HTERT RPE-1 (cell line): ENCODE results near the gene PHLPP1.

ENCODE experiments used
- in situ Hi-C: fragments of 300-500 bp; cut with MboI; formaldehyde crosslinking; loops from 4 replicates; pipeline ENCODE4 v1.14.3; 2020; ENCODE audit warnings: low sequenced_read_pairs

The PHLPP1 gene

DNA sequence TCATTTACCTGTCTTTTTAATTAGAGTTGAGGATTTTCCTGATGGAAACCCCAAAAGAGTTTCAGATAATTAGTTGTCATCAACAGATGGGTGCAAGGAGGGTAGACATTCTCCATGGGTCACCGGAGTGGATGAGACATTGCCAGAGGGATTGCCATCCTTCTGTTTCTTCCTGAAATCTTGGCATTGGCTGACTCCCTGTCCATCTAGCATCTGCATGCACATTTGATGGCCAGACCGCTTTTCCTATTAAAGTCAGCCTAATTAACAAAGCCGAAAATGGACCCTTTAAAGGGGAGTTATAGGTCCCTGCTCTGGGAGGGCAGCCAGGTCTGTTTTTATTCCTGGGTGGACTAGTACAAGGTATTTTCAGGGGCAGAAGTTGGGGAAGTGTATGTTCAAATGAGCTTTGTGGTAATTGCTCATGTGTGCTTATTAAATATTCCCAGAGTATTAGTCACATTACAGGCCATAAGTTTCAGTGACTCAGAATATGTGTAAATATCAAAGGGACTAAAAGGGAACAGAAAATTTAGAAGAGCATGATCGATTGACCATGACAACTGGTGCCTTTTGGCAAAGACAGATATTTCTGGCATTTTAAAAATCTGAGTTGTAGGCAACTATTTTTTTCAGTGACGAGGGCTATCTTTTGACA lies 209.8 kb downstream of the PHLPP1 start:
- in situ Hi-C loops = no loop called here

DNA sequence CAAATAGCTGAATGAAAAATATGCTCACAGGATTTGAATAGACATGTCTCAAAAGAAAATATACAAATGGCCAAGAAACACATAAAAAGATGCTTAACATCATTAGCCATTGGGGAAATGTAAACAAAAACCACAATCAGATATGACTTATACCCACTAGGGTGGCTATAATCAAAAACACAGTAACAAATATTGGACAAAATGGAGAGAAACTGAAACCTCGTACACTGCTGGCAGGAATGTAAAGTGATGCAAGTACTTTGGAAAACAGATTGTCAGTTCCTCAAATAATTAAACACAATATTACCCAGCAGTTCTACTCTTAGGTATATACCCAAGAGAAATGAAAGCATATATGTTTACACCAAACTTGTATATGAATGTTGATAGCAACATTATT lies 213.0 kb downstream of the PHLPP1 start:
- in situ Hi-C loops = no loop called here

DNA sequence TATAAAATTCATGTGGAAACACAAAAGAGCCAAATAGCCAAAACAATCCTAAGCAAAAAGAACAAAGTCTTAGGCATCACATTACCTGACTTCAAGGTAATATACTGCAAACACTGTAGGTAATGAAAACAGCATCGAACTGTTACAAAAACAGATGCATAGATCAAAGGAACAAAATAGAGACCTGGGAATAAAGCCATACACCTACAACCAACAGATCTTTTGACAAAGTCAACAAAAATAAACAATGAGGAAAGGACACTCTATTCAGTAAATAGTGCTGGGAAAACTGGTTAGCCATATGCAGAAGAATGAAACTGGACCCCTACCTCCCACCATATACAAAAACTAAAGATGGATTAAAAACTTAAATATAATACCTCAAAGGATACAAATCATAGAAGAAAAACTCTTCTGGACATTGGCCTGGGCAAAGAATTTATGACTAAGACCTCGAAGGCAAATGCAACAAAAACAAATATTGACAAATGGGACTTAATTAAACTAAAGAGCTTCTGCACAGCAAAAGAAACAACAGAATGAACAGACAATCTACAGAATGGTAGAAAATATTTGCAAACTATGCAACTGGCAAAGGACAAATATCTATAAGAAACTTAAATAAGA lies 218.0 kb downstream of the PHLPP1 start:
- in situ Hi-C loops = no loop called here

DNA sequence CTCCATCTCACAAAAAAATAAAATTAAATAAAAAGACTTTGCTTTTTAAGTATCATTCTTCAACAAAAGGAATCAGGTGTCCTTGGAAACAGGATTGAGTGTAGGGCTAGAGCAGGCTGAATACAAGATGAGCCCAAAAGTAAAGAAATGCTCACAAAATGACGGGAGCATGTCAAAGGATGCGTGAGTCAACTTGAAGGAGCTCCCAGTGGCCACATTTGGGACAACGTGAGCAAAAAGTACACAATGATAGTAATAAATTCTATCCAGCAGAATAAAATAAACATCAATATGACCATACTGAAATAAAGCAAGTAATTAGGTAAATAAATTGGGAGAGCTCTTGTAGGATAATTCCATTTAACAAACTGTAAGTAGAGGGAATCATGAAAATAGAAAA lies 220.7 kb downstream of the PHLPP1 start:
- in situ Hi-C loops = no loop called here

DNA sequence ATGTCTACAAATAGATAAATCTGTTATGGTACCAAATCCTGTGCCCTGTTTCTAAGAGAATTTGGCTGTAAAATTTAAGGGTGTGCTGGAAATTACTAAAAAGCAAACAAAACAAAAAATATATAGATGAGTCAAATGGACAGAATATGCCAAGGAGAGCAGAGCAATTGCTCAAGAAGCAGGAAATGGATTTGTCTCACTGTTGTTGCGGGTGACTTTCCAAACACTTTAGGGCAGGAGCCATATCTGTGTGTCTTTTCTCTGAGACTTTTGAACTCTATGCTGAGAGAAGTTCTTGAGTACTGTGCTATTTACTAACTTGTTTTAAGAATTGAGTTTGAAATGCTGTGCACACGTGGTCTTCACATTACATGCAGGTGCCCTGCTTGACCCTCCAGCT lies 221.7 kb downstream of the PHLPP1 start:
- in situ Hi-C loops = no loop called here

DNA sequence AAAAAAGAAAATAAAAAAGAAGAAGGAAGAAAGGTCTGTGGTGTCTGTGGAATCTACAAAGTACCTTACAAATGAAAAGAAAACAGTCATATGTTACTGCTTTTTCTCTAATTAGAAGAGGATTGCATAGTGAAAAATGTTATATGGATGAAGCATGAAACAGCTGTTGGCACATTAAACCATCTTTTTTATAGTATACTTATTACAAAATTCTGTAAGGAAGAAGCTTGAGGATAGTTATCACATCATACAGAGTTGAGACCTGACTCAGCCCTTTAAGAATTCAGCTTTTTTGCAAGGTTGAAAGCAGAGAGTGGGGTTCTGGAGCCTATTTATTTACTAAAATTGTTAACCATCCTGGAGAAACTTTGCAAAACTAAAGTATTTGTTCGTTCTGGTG lies 222.7 kb downstream of the PHLPP1 start:
- in situ Hi-C loops = no loop called here

DNA sequence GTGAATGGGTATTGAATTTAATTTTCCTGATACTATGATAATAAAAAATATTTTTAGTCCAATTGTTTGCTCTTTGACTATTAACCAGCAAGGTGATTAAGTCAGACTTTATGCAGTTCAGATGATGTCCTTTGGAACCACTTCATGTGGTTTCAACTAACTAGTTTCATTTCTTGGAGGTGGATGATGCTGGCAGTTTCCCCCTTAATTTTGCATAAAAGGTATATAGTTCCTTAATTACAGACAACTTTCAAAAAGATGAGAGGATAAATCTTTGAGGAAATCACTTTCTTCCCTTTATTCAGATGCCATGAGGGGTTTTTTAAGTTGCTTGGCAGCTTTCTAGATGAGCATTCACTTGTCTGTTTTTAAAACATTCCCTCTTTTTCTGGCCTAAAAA lies 223.1 kb downstream of the PHLPP1 start:
- in situ Hi-C loops = no loop called here

DNA sequence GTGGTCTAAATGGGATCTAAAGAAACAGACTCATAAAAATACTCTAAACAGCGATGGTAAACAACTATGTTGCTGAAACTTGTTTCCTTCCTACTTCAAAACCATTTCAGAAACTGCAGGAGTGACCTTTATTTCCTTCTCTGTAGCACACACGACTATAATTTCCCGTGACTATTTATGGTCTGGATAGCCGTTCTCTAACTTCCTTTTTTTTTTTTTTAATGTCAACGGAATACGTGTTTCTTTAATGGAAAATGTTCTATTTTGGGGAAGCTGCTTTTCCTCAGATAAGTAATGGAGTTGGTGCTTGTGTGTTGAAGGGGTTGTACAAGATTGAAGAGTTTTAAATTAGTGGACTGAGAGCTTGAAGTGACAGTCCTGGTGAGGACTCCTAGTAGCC lies 224.1 kb downstream of the PHLPP1 start:
- in situ Hi-C loops = no loop called here

DNA sequence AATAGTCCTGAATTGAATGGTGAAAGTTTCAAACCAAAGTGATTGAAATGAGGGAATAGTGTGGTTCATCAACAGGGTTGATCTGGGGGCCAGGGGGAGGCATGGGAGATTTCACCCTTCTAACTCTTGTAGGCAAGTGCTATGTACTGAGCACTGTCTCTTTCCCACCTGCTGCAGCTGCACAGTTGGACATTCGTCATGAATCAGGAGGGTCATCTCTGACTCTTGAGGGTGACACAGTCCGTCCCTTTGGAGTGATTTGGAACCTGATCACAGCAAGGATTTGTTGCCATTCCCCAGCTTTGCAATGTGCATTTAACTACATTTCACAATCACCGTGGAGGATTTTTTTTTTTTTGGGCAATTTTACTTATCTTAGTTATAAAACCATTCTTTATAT lies 224.6 kb downstream of the PHLPP1 start:
- in situ Hi-C loops = no loop called here

DNA sequence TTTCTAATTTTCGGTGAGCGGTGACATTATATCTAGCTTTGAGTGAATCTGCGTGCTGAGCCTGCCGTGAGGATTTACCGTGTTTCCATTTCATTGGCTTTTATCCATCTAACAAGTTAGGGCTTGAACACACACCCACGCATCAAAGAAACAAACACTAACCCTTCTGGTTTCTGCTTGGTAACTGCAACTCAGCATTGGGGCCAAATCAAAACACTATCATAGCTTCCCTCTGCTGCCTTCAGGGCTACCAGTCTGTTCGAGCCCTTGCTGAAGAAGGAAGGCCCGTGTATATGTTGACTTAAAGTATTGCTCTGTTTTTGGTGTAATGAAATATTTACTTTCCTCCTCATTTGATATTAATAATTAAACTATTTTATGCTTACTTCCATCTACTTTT lies 227.2 kb downstream of the PHLPP1 start:
- in situ Hi-C loops = no loop called here

DNA sequence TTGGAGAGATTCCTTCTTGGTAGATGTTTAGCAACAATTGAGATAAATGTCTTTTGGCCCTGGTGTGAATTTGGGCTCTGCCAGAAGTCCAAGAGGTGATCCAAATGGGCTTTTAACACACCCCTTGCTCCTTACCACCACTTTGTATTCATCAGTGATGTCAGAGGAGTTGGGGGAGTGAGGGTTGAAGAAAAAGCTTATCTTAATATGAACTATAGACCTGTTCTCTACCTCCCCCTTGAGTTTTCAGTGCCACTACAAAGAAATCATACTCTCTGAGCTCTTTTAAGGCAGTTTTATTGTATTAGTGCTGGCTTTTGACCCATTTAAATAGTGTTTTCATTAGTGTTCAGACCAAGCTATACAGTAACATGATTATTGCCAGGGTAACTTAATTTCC lies 229.1 kb downstream of the PHLPP1 start:
- in situ Hi-C loops = no loop called here

DNA sequence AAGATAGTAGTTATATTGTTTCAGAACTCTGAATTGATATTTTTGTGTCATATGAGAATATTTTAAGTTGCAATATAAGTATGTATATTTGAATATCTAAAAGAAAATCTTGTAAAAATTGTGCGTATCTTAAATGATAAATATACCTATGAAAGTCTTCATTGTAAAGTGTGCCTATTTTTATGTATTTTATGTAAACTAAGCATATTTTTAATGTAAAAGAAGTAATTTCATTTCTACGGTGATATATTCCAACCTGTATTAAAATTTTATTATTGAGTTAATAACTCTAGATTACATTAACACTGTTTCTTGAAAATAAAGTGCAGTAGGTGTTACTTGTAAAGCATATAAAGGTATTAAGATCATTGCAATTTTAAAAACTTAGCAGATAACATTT lies 233.4 kb downstream of the PHLPP1 start:
- in situ Hi-C loops = no loop called here

DNA sequence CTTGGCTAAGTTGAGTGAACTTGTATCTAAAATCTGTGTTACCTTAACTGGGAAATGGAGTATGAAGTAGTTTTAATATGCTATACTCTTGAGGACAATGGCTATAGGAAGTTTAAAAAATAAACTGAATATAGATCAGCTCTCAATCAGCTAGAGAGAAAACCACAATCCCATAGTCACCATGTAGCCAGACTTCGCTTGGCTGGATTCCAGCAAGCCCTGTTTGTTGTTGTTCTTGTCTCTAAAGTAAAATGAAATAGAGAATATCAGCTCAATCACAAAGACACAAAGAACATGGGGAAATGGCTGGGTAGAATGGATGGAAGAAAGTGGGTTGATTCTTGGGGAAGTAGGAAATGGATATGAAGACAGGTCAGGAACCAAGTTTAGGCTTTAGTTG lies 234.9 kb downstream of the PHLPP1 start:
- in situ Hi-C loops = no loop called here

DNA sequence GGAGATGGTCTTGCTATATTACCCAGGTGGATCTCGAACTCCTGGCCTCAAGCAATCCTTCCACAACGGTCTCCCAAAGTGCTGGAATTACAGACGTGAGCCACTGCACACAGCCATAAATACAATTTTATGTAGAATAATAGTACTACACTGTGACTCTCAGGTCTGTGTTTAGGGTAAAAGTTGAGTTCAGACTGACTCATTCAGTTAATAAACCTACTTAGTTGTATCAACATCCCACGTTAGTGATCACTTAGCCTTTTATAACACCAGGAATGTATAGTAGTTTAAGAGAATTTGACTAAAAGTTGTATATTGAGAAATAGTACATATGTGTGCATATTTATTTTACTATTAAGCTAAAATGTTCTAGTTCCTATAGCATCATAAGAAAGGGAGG lies 237.5 kb downstream of the PHLPP1 start:
- in situ Hi-C loops = no loop called here

DNA sequence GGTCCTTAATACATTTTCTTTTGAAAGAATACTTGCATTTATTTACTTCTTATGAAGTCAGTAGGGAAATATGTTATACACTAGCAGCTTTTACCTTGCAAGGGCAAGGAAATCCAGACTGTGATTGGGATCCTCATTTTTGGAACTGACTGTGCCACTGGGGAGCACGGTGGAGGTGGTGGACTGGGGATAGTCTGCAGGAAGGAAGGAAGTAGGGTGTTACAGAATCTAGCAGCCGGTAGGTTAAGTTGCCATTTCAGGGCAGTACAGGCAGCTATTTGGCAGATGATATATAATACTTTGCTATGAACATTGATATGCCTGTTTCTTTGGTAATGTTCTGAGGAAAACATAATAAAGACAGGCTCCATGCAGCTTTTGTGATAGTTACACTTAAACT lies 238.3 kb downstream of the PHLPP1 start:
- in situ Hi-C loops = no loop called here

DNA sequence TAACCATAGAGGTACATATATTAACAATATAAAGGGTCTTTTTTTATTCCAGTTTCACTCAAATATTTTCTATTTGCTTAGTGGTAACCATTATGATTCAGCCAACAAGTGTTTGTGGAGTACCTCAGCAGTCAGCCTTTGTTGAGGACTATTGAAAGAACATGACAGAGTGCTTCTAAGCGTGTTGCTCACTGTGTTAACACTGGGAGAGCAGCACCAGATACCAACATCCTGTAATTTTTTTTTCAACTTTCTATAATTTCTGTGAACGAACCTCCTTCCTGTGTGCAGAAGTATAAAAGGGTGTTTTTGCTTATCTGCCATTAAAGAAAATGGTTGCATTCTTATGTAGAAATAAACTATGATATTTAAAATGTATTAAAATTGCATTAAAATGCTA lies 239.0 kb downstream of the PHLPP1 start:
- in situ Hi-C loops = no loop called here

DNA sequence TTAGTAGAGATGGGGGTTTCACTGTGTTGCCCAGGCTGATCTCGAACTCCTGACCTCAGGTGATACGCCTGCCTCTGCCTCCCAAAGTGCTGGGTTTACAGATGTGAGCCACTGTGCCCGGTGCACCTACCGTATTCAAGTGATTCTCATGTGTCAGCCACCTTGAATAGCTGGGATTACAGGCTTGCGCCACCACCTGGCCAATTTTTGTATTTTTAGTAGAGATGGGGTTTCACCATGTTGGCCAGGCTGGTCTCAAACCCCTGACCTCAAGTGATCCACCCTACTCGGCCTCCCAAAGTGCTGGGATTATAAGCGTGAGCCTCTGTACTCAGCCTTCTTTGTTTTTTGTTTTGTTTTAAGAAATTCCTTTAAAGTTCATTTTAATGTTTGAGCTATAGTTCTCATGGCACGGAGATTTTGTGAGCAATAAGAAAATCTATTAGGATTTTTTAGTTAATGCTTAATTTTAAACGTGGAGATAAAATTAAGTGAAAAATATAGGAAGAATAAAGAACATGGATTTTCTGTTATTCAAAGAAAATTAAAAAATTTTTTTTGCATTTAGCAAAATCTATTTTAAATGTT lies 242.6 kb downstream of the PHLPP1 start:
- in situ Hi-C loops = no loop called here

DNA sequence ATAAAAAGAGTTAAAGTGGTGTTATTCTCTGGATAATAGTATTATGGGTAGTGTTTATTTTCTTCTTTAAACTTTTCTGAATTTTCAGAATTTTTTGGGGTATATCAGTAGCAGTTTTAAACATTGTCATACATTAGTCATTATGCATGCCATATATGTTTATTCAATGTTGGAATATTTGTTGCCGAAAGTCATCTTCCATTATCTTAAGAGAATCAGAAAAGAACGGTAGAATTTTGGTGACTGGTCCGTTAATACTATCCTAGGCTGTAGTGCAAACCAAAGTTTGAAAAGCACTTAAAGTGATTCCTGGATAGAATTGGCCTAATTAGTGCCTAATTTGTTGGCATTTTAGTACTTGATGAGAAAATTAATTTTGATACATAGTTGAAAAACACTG lies 244.1 kb downstream of the PHLPP1 start:
- in situ Hi-C loops = no loop called here

DNA sequence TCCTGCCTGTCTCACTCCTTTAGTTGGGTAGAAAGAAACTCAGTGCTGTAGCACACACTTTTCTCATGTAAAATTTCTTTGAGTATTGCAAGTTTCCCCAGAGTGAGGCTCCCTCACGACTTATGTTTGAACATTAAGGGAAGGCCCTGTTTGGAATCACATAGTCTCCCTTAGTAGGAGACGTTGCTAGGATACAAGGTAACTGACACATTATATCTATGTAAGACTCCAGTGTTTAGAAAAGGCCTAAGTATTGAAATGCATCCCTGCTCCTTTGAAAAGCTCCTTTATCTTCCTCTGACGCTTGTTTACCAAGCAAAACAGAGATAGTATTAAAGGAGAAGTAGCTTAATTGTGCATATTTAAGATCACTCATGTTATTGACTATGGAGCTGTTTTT lies 248.2 kb downstream of the PHLPP1 start:
- in situ Hi-C loops = no loop called here

DNA sequence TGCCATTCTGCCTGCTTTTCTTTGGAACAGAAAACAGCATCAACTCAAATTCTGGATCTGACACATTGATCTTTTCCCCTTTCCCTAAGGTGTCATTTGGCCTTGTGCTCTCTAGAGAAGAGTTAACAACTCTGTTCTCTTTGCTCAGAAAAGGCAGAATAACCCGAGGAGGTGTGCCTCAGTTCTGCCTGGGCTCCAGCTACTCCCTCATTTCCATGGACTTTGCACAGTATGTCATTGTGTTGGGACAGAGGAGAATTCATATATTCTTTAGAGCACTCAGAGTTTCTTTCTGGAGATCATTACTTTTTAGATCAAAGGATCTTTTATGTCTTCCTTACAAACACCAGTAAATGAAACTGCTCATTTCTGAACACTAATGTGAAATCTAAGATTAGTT lies 249.1 kb downstream of the PHLPP1 start:
- in situ Hi-C loops = no loop called here

DNA sequence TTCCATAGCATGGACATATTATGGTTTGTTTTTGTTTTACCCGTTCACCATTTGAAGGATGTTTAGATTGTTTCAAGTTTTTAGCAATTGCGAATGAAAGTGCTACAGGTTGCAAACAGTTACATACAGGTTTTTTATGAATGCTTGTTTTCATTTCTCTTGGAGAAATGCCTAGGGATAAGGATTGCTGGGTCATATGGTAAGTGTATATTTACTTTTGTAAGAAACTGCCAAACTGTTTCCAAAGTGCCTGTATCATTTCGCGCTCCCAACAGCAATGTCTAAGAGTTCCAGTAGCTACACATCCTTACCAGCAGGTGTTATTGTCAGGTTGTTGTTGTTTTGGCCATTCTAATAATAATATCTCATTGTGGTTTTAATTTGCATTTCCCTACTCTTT lies 251.7 kb downstream of the PHLPP1 start:
- in situ Hi-C loops = no loop called here

DNA sequence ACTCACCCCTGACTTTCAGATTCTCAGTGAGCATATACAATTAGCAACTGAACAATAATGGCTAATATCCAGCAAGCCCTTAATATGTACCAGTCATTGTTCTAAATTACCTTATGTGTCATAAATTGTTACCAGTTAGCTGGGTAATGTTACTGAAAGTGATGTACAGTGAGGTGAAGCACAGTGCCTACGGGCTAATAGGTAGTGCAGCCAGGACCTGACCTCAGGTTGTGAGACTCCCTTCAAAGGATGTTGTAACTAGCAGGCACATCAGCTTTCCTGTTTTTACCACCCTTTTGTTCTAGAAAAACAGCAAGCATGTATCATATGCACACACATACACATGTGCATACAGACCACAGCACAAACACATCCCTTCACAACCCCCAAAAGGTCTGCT lies 258.3 kb downstream of the PHLPP1 start:
- in situ Hi-C loops = no loop called here

DNA sequence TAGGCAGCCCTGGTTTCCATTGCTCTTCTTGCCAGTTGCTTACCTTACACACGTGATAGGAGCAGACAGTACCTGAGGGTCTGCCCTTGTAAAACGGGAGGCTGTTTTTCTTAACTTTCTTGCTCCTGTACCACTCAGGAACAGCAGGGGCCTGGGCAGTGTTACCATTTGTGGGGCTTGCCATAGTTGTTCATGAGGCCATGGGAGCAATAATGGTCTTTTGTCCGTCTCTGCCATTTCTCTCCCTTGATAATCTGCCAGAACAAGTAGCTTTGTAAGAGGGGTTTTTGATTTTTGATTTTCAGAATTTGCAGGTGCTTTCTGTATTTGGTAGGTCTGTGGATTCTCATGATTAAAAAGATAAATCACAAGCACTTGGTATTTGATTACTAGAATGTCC lies 259.0 kb downstream of the PHLPP1 start:
- in situ Hi-C loops = no loop called here
